Smooth muscle cell (in vitro differentiated cells): ENCODE results near the gene TEX9. TPM values are rescaled to one million over a fixed set of nuclear protein-coding genes. Genes with fewer than 3 reads are reported as not detected.
A peak's percentile ranks its signal among the peaks of the same experiment; 100 is the strongest.

Experiments used
- DNase-seq: peaks from one replicate; lab custom pipeline; 2025; ENCODE audit not compliant: unreplicated experiment; lab: John Stamatoyannopoulos, UW
- H2AFZ ChIP-seq: fragments of 200-600 bp; sonication (generic); 2 replicates; pipeline ENCODE4 v1.6.0; 2016; ENCODE audit warnings: antibody characterized with exemption, low read depth, mild to moderate bottlenecking
- H3F3A ChIP-seq: fragments of 200-600 bp; sonication (generic); 2 replicates; pipeline ENCODE4 v1.6.0; 2017; ENCODE audit warnings: antibody characterized with exemption, low read depth
- H3K27ac ChIP-seq: fragments of 200-600 bp; sonication (generic); 2 replicates; pipeline ENCODE4 v1.5.1; 2016; ENCODE audit warnings: low read depth, mild to moderate bottlenecking
- H3K27me3 ChIP-seq: fragments of 200-600 bp; sonication (generic); 2 replicates; pipeline ENCODE4 v1.6.1; 2016; ENCODE audit warnings: low read depth, mild to moderate bottlenecking
- H3K36me3 ChIP-seq: fragments of 200-600 bp; sonication (generic); 2 replicates; pipeline ENCODE4 v1.5.1; 2016; ENCODE audit warnings: low read depth
- H3K4me1 ChIP-seq: fragments of 200-600 bp; sonication (generic); 2 replicates; pipeline ENCODE4 v1.5.1; 2016; ENCODE audit warnings: low read depth
- H3K4me2 ChIP-seq: fragments of 200-600 bp; sonication (generic); 2 replicates; pipeline ENCODE4 v1.6.0; 2016; ENCODE audit warnings: mild to moderate bottlenecking
- H3K4me3 ChIP-seq: fragments of 200-600 bp; sonication (generic); 2 replicates; pipeline ENCODE4 v1.5.1; 2016; ENCODE audit warnings: mild to moderate bottlenecking
- H3K79me2 ChIP-seq: fragments of 200-600 bp; sonication (generic); 2 replicates; pipeline ENCODE4 v1.6.0; 2016; ENCODE audit warnings: low read depth, mild to moderate bottlenecking
- H3K9ac ChIP-seq: fragments of 200-600 bp; sonication (generic); 2 replicates; pipeline ENCODE4 v1.6.0; 2016; ENCODE audit warnings: low read depth
- H3K9me3 ChIP-seq: fragments of 200-600 bp; sonication (generic); replicated peaks from 2 replicates; pipeline ENCODE4 v1.5.1; 2016; ENCODE audit warnings: low read depth
- H4K20me1 ChIP-seq: fragments of 200-600 bp; sonication (generic); 2 replicates; pipeline ENCODE4 v1.6.0; 2016; ENCODE audit warnings: low read depth
- CTCF ChIP-seq: fragments of 200-600 bp; sonication (generic); IDR thresholded peaks from 2 replicates; pipeline ENCODE4 v1.5.1; 2017; ENCODE audit warnings: borderline replicate concordance, mild to moderate bottlenecking, antibody characterized with exemption; ENCODE audit not compliant: insufficient read depth, poor library complexity, severe bottlenecking
- WGBS: methylation state at CpG from one replicate; pipeline ENCODE4 v1.1.7; 2016; ENCODE audit warnings: low lambda C conversion rate; 5-methylcytosine and 5-hydroxymethylcytosine counted together
- polyA plus RNA-seq: library from polyadenylated mRNA; unstranded; fragments of >200 nt; fragmentation: Nextera tagmentation; extraction: Ambion mirVana; gene quantifications from 2 replicates; pipeline ENCODE4 v1.2.1, GENCODE V29; 2016
- total RNA-seq: library from RNA; depleted of rRNA; stranded (reverse); fragments of >200 nt; gene quantifications from 2 replicates; pipeline ENCODE4 v1.2.3, GENCODE V29; 2014

TEX9 gene
- total and polyA plus RNA-seq, 2 experiments from 2014 or later = 4.0 to 5.3 TPM

GRCh38 chr15:56440214-56440770, 75.1 kb downstream of the TEX9 start:
- 97% methylated on average over 1 of the region's 1 CpG for WGBS
- no peak overlapping the region for H2AFZ ChIP-seq
- H3F3A ChIP-seq = no peaks in the 10 kb centered on the region
- H3K27ac ChIP-seq = no peak overlapping the region
- no peak for DNase-seq
- no peaks in the 10 kb centered on the region for H3K27me3 ChIP-seq
- no peaks in the 10 kb centered on the region for H3K36me3 ChIP-seq
- no peaks in the 10 kb centered on the region for H4K20me1 ChIP-seq
- no peak for TF ChIP-seq CTCF
- H3K4me1 ChIP-seq = no peaks in the 10 kb centered on the region
- no peak overlapping the region for H3K4me3 ChIP-seq
- H3K9ac ChIP-seq = no peak overlapping the region
- no peaks in the 10 kb centered on the region for H3K79me2 ChIP-seq
- no peak overlapping the region for H3K4me2 ChIP-seq
- H3K9me3 ChIP-seq = no peaks in the 10 kb centered on the region

GRCh38 chr15:56442354-56442753, 77.1 kb downstream of the TEX9 start:
- over 99% methylated on average over 3 of the region's 3 CpGs for WGBS
- Histone ChIP-seq H3K4me1 (no peaks in the 10 kb centered on the region), H4K20me1 (no peaks in the 10 kb centered on the region), H3K36me3 (no peaks in the 10 kb centered on the region), H2AFZ (no peak overlapping the region), H3K4me3 (no peak overlapping the region), H3F3A (no peaks in the 10 kb centered on the region), H3K9me3 (no peaks in the 10 kb centered on the region), H3K27ac (no peak overlapping the region), H3K27me3 (no peaks in the 10 kb centered on the region), H3K9ac (no peak overlapping the region), H3K4me2 (no peak overlapping the region), H3K79me2 (no peaks in the 10 kb centered on the region)
- no peak for DNase-seq
- TF ChIP-seq CTCF = no peak

- H3K79me2 ChIP-seq = no peaks in the 10 kb centered on the region
- DNase-seq = no peak
- no peak overlapping the region for H3K27ac ChIP-seq
- no peak overlapping the region for H2AFZ ChIP-seq
- H3K36me3 ChIP-seq = no peaks in the 10 kb centered on the region
- H3K9ac ChIP-seq = no peak overlapping the region
- no peak for TF ChIP-seq CTCF
- WGBS = 92% methylated on average over 5 of the region's 5 CpGs
- no peaks in the 10 kb centered on the region for H3K4me1 ChIP-seq
- H3K4me2 ChIP-seq = no peak overlapping the region
- no peak overlapping the region for H3K4me3 ChIP-seq
- no peaks in the 10 kb centered on the region for H3K9me3 ChIP-seq
- no peaks in the 10 kb centered on the region for H3K27me3 ChIP-seq
- H4K20me1 ChIP-seq = no peaks in the 10 kb centered on the region
- no peaks in the 10 kb centered on the region for H3F3A ChIP-seq
These were observed 80.5 kb downstream of the TEX9 start for GRCh38 chr15:56445746-56446145.

GRCh38 chr15:56454836-56455235, 89.6 kb downstream of the TEX9 start:
- Histone ChIP-seq H3K9ac (no peak overlapping the region), H3F3A (no peaks in the 10 kb centered on the region), H3K4me2 (no peak overlapping the region), H2AFZ (peak overlapping the region; percentile 23), H4K20me1 (no peaks in the 10 kb centered on the region), H3K9me3 (no peaks in the 10 kb centered on the region), H3K4me3 (no peak overlapping the region), H3K27ac (no peak overlapping the region), H3K36me3 (no peaks in the 10 kb centered on the region), H3K4me1 (no peaks in the 10 kb centered on the region), H3K79me2 (no peaks in the 10 kb centered on the region), H3K27me3 (no peaks in the 10 kb centered on the region)
- no peak for DNase-seq
- WGBS = 79% methylated on average over 1 of the region's 1 CpG
- no peak for TF ChIP-seq CTCF
